ENCODE results near the gene FOXP1. TPM values are rescaled to one million over a fixed set of nuclear protein-coding genes. Genes with fewer than 3 reads are reported as not detected.

Gene FOXP1
- total and polyA plus RNA-seq, 12 donors, result 7.6 to 42.7 (median 24.3) TPM

DNA sequence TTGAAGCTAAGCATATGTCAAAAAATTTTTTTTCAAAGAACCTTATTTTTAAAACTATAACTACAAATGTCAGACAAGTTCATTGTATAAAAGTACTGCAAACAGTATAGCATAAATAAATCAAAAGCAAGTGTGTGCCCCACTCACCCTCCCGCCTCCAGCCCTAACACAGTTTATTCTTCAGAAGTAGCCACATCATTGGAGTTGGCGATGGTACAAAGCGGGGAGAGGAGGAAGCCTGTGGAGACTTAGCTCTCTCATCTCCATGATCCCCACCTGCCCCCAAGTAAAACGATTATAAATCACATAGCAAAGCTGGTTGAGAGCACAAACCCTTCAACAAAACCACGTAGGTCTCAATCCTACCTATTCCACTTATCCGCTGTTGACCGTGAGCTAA is 33.6 kb downstream of the FOXP1 start:
- H3K27me3 ChIP-seq, result no peaks in the 10 kb centered on the region

DNA sequence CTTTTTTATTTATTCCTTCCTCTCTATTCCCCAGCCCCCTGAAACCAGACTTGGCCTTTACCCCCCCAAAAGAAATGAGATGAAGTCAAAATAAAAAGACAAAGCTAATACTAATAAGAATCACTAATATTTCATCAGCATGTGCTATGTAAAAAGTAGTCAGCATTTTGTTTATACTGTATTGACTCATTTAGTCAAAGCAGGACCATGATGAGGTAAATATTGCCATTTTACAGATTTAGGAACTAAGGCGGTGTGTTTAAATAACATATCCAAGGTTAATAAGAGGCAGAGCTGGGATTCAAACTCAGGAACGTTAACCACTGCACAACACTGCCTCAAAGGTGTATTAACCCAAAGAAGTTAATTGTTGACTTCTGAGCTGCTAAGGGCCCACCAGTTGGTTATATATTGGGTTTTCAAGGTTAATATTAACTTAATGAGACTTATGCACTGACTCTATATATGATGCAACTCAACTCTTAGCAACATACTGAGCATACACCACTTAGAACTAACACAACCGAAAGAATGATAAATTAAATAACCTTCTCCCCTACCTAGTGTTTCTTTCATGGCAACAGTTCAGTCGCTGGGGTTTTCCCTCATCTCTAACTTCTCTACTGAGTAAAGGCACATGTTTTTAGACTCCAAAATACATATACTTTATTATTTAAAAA is 34.7 kb downstream of the FOXP1 start:
- H3K36me3 ChIP-seq (replicated peaks in 1 of 2), result no peaks in the 10 kb centered on the region
- no peak for TF ChIP-seq POLR2A (IDR thresholded peaks at IDR 0.05)
- TF ChIP-seq, protein P1, sequence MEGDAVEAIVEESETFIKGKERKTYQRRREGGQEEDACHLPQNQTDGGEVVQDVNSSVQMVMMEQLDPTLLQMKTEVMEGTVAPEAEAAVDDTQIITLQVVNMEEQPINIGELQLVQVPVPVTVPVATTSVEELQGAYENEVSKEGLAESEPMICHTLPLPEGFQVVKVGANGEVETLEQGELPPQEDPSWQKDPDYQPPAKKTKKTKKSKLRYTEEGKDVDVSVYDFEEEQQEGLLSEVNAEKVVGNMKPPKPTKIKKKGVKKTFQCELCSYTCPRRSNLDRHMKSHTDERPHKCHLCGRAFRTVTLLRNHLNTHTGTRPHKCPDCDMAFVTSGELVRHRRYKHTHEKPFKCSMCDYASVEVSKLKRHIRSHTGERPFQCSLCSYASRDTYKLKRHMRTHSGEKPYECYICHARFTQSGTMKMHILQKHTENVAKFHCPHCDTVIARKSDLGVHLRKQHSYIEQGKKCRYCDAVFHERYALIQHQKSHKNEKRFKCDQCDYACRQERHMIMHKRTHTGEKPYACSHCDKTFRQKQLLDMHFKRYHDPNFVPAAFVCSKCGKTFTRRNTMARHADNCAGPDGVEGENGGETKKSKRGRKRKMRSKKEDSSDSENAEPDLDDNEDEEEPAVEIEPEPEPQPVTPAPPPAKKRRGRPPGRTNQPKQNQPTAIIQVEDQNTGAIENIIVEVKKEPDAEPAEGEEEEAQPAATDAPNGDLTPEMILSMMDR (IDR thresholded peaks at IDR 0.05), result no peak
- no peak overlapping the region for H3K4me3 ChIP-seq
- H3K27me3 ChIP-seq, result no peaks in the 10 kb centered on the region
- DNase-seq, result no peak
- intact Hi-C loops (cut with DNase I), result no loop called here
- no peaks in the 10 kb centered on the region for H3K4me1 ChIP-seq (replicated peaks in 1 of 2)
- 93 to 94% (median 93%) methylated on average over 4 of the region's 4 CpGs for WGBS, 4 donors
- H3K9me3 ChIP-seq (replicated peaks in 1 of 3), result no peaks in the 10 kb centered on the region
- no peak overlapping the region for H3K27ac ChIP-seq

More for the DNA sequence above, 33.6 kb downstream of the FOXP1 start:
- intact Hi-C loops (cut with DNase I), result no loop called here
- TF ChIP-seq, protein P1 (IDR thresholded peaks at IDR 0.05), result no peak
- no peak for TF ChIP-seq POLR2A (IDR thresholded peaks at IDR 0.05)
- no peak for DNase-seq
- Histone ChIP-seq H3K27ac (no peak overlapping the region), H3K36me3 (replicated peaks in 1 of 2) (no peaks in the 10 kb centered on the region), H3K4me1 (replicated peaks in 1 of 2) (no peaks in the 10 kb centered on the region), H3K9me3 (replicated peaks in 1 of 3) (no peaks in the 10 kb centered on the region), H3K4me3 (no peak overlapping the region)
- WGBS, 4 donors, result 90 to 93% (median 92%) methylated on average over 7 of the region's 7 CpGs

DNA sequence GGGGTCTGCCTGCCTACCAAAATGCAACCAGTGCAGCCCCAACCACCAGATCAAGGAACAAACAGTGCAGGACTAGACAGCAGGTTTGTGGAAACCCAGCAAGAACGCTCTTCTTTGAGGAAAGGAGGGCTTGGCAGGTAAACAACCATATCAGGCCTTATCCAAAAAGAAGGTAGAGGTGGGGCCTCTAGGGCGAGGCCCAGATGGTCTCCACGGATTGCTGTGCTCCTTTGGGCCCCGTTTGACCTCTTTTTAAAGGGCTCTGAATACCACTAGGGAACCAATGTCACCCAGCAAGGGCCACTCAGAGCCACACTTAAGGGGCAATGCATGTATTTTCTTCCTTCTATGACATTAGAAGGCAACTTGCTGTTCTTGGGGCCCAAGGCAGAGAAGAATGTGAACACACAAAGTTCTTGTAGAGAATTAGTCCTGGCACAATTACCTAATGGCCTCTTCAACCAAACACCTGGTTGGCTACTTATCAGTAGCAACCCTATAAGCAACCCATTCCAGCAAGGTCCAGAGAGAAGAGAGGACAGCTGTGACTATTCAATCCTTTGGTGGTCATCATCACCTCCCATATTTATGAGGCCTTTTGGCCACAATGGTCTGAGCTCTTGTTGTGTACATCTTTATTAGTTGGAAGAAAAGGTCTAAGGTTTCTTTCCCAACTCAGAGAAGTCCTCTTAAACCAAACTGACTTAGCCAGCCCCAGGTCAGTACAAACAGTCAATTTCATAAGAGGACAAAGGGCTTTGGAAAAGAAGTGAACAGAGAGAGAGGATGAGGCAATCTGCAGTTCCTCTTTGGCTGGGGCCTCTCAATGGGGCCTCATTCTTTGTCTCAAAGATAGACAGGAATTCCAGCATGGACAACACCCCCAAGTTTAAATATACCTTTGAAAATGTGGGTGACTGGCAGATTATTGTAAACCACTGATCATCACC is 36.0 kb downstream of the FOXP1 start:
- intact Hi-C loops (cut with DNase I), result no loop called here
- no peaks in the 10 kb centered on the region for H3K27me3 ChIP-seq
- no peak overlapping the region for H3K4me3 ChIP-seq
- peaks cover 3 to 6% of the 10 kb centered on the region in 2 donors for H3K4me1 ChIP-seq (replicated peaks in 1 of 2)
- H3K36me3 ChIP-seq (replicated peaks in 1 of 2), result no peaks in the 10 kb centered on the region
- TF ChIP-seq, protein P1 (IDR thresholded peaks at IDR 0.05), result no peak
- no peak for TF ChIP-seq POLR2A (IDR thresholded peaks at IDR 0.05)
- peak overlapping the region in 1 of 5 donors; percentile 38 for H3K27ac ChIP-seq
- no peaks in the 10 kb centered on the region for H3K9me3 ChIP-seq (replicated peaks in 1 of 3)
- 87 to 92% (median 88%) methylated on average over 4 of the region's 4 CpGs for WGBS, 4 donors
- peak in 1 of 7 donors; percentile 6 for DNase-seq

DNA sequence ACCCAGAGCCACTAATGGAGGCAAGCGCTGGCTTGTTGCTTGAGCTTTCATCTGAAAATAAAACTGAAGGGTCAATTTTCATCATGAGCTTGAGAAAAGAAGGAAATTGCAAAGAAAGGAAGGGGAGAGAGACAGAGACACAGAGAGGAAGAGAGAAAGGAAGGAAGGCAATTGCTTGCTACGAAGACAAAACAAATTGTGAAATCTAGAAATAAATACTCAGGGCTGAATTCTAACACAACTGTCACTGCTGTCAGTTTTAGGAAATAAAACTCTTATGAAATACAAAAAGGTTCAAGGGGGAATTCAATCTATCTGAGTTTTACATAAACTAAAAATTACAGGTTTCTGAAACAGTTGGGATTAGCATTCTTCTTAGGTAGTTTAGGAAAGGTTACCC is 36.7 kb downstream of the FOXP1 start:
- 69 to 84% (median 78%) methylated on average over 2 of the region's 2 CpGs for WGBS, 4 donors
- Histone ChIP-seq H3K9me3 (replicated peaks in 1 of 3) (no peaks in the 10 kb centered on the region), H3K36me3 (replicated peaks in 1 of 2) (no peaks in the 10 kb centered on the region), H3K27me3 (no peaks in the 10 kb centered on the region), H3K27ac (peak overlapping the region in 1 of 5 donors; percentile 38), H3K4me3 (no peak overlapping the region), H3K4me1 (replicated peaks in 1 of 2) (peaks cover 4 to 13% of the 10 kb centered on the region in 2 donors)
- intact Hi-C loops (cut with DNase I), result no loop called here
- no peak for TF ChIP-seq POLR2A (IDR thresholded peaks at IDR 0.05)
- TF ChIP-seq, protein P1 (IDR thresholded peaks at IDR 0.05), result no peak
- DNase-seq, result no peak

All from adrenal gland (tissue), 12 donors.